K562 (cell line): ENCODE results near the gene PRCC. TPM values are rescaled to one million over a fixed set of nuclear protein-coding genes. Genes with fewer than 3 reads are reported as not detected.
A peak's percentile ranks its signal among the peaks of the same experiment; 100 is the strongest.

Experiments
- ARID2 ChIP-seq: fragments of 450-650 bp; IDR thresholded peaks from 2 replicates; pipeline ENCODE4 v1.6.1; 2017; ENCODE audit warnings: antibody characterized with exemption, mild to moderate bottlenecking
- ARID3A ChIP-seq: IDR thresholded peaks from 2 replicates; pipeline ENCODE4 v1.6.1; 2012; ENCODE audit warnings: low read depth, low read length, improper control_type of control experiment, borderline replicate concordance
- ARNT ChIP-seq, 2 experiments: fragments of 450-650 bp; IDR thresholded peaks; 2 replicates each; pipeline ENCODE4 v1.6.1; 2016; ENCODE audit warnings: mild to moderate bottlenecking in 1 of 2
- CEBPB ChIP-seq: fragments of 450-650 bp; IDR thresholded peaks from 2 replicates; pipeline ENCODE4 v1.6.1; 2016; ENCODE audit warnings: missing genetic modification characterization, missing compliant biosample characterization
- CXXC5 ChIP-seq: fragments of 250-450 bp; sonication (Bioruptor Pico); IDR thresholded peaks from 2 replicates; pipeline ENCODE4 v1.8.0; 2022; ENCODE audit warnings: inconsistent platforms, mild to moderate bottlenecking, moderate library complexity
- E2F8 ChIP-seq: fragments of 450-650 bp; IDR thresholded peaks from 2 replicates; pipeline ENCODE4 v1.7.1; 2018; ENCODE audit warnings: mild to moderate bottlenecking, low read depth; ENCODE audit not compliant: partially characterized antibody
- JUN ChIP-seq, 2 experiments: sonication (generic) in 1 of 2; formaldehyde crosslinking in 1 of 2; IDR thresholded peaks; 2 replicates each; pipeline versions ENCODE4 v1.6.1 to v1.8.0; 2012 to 2022; ENCODE audit warnings: borderline replicate concordance in 2 of 2, mild to moderate bottlenecking in 2 of 2, improper control_type of control experiment in 1 of 2, low read depth in 1 of 2, low read length in 1 of 2, missing genetic modification reagents in 1 of 2
- KDM1A ChIP-seq, 2 experiments: fragments of 450-650 bp; IDR thresholded peaks; 2 replicates each; pipeline ENCODE4 v1.6.1; 2016; ENCODE audit warnings: mild to moderate bottlenecking in 2 of 2
- MAX ChIP-seq: sonication (generic); formaldehyde crosslinking; IDR thresholded peaks from 2 replicates; pipeline ENCODE4 v1.9.0; 2022; ENCODE audit warnings: mild to moderate bottlenecking, missing genetic modification reagents
- NEUROD1 ChIP-seq: fragments of 150-350 bp; IDR thresholded peaks from 2 replicates; pipeline ENCODE4 v1.6.1; 2014; ENCODE audit warnings: borderline replicate concordance, low read length, low read depth; ENCODE audit not compliant: partially characterized antibody
- NFRKB ChIP-seq: fragments of 450-650 bp; IDR thresholded peaks from 2 replicates; pipeline ENCODE4 v1.6.1; 2016; ENCODE audit warnings: low read depth
- OTX1 ChIP-seq: fragments of 450-650 bp; formaldehyde crosslinking; IDR thresholded peaks from 2 replicates; pipeline ENCODE4 v1.4.0; 2022; ENCODE audit warnings: mild to moderate bottlenecking
- PML ChIP-seq: IDR thresholded peaks from 2 replicates; pipeline ENCODE4 v1.6.1; 2012; ENCODE audit warnings: low read length, inconsistent platforms
- PRDM10 ChIP-seq: fragments of 450-650 bp; IDR thresholded peaks from 2 replicates; pipeline ENCODE4 v1.6.1; 2018; ENCODE audit not compliant: partially characterized antibody
- TARDBP ChIP-seq: fragments of 450-650 bp; IDR thresholded peaks from 2 replicates; pipeline ENCODE4 v1.6.1; 2016
- polyA plus RNA-seq, 8 experiments: library from polyadenylated mRNA; depleted of rRNA in 4 of 8; stranded (reverse) in 5 of 8; unstranded in 3 of 8; fragments of >200 nt; fragmentation: Nextera tagmentation in 2 of 8; fragmentation: Illumina TruSeq in 1 of 8; extraction: Ambion mirVana in 2 of 8; extraction: Trizol in 1 of 8; gene quantifications; 2 replicates each; pipeline versions ENCODE4 v1.2.1 to v1.2.3, GENCODE V29; 2011 to 2014; ENCODE audit warnings: inconsistent platforms in 1 of 8, missing spikeins in 1 of 8
- total RNA-seq, 7 experiments: library from RNA; depleted of rRNA in 6 of 7; stranded (reverse); fragments of >200 nt in 6 of 7; fragmentation: Illumina TruSeq in 2 of 7; extraction: Trizol in 2 of 7; gene quantifications; 2 replicates each; pipeline versions ENCODE4 v1.2.1 to v1.2.3, GENCODE V29; 2011 to 2021; ENCODE audit warnings: low replicate concordance in 1 of 7

The PRCC gene
- total and polyA plus RNA-seq, 9 of the 15 experiments (the other 6 are each of a cell fraction or from before 2014, with no cell fraction given): 23.9 to 201 (median 41.1) TPM

GRCh38 chr1:156725683-156726280, 41.6 kb upstream of the PRCC start (continued):
- peak; percentile 74 for TF ChIP-seq E2F8
- TF ChIP-seq NEUROD1: peak; percentile 65
- TF ChIP-seq CXXC5 (CRISPR knock-in tag): peak; percentile 47
- TF ChIP-seq NFRKB: no peak
- peak; percentile 78; the same call in 1 of the 2 replicates for TF ChIP-seq TARDBP
- peak; percentile 86 for TF ChIP-seq ARID2
- no peak for TF ChIP-seq ARID3A
- TF ChIP-seq ARNT (IDR thresholded peaks at IDR 0.05): 0 out of 4 replicates have a peak, but pooled peaks have one; percentile 20 to 64
- no peak for TF ChIP-seq CEBPB (tag)
- peak; percentile 85 for TF ChIP-seq JUN (IDR thresholded peaks at IDR 0.05; ENCODE audit: borderline replicate concordance, low read depth, low read length)
- TF ChIP-seq JUN (CRISPR knock-in tag; IDR thresholded peaks at IDR 0.05; ENCODE audit: borderline replicate concordance): no peak
- no peak for TF ChIP-seq KDM1A (IDR thresholded peaks at IDR 0.05)
- TF ChIP-seq PRDM10: peak; percentile 29
- peak; percentile 43; the same call in 1 of the 2 replicates for TF ChIP-seq PML
- peak; percentile 65; the same call in 1 of the 2 replicates for TF ChIP-seq MAX (CRISPR knock-in tag)
- peak; percentile 11; the same call in 1 of the 2 replicates for TF ChIP-seq OTX1 (CRISPR knock-in tag)
